Trophoblast cell (in vitro differentiated cells and primary cell): Measurements from ENCODE around the gene ATP8A2.
A peak's percentile ranks its signal among the peaks of the same experiment; 100 is the strongest.

ENCODE experiments used
- DNase-seq, 2 donors: peaks; one replicate each; pipeline ENCODE4 v3.0.0-alpha.2; 2016
- H2AFZ ChIP-seq: 2 replicates; pipeline ENCODE4 v1.6.1; 2013; ENCODE audit warnings: low read length, moderate library complexity, mild to moderate bottlenecking; ENCODE audit not compliant: insufficient read depth, poor library complexity
- H2AK5ac ChIP-seq: 2 replicates; pipeline ENCODE4 v1.6.1; 2013; ENCODE audit warnings: mild to moderate bottlenecking, low read length
- H2BK120ac ChIP-seq: 2 replicates; pipeline ENCODE4 v1.6.1; 2013; ENCODE audit warnings: low read length, mild to moderate bottlenecking, moderate library complexity; ENCODE audit not compliant: insufficient read depth, poor library complexity
- H2BK12ac ChIP-seq: 2 replicates; pipeline ENCODE4 v1.6.1; 2013; ENCODE audit warnings: mild to moderate bottlenecking, low read length, moderate library complexity
- H2BK5ac ChIP-seq: 2 replicates; pipeline ENCODE4 v1.6.1; 2013; ENCODE audit warnings: low read length, low read depth, moderate library complexity, mild to moderate bottlenecking; ENCODE audit not compliant: poor library complexity
- H3K14ac ChIP-seq: 2 replicates; pipeline ENCODE4 v1.6.1; 2013; ENCODE audit warnings: mild to moderate bottlenecking, low read length
- H3K18ac ChIP-seq: 2 replicates; pipeline ENCODE4 v1.6.1; 2013; ENCODE audit warnings: mild to moderate bottlenecking, low read length
- H3K23ac ChIP-seq: 2 replicates; pipeline ENCODE4 v1.6.1; 2013; ENCODE audit warnings: low read length
- H3K27ac ChIP-seq: 2 replicates; pipeline ENCODE4 v1.5.1; 2013; ENCODE audit warnings: low read depth, mild to moderate bottlenecking, inconsistent platforms, low read length, moderate library complexity
- H3K27me3 ChIP-seq: 2 replicates; pipeline ENCODE4 v1.6.1; 2013; ENCODE audit warnings: inconsistent platforms, mild to moderate bottlenecking, low read length, moderate library complexity; ENCODE audit not compliant: insufficient read depth
- H3K36me3 ChIP-seq, 2 experiments: 1 replicate in 1 of 2; 2 replicates in 1 of 2; pipeline ENCODE4 v1.6.1; 2013; ENCODE audit warnings: low read length in 2 of 2, mild to moderate bottlenecking in 2 of 2, moderate library complexity in 1 of 2; ENCODE audit not compliant: insufficient read depth in 2 of 2, control insufficient read depth in 1 of 2
- H3K4ac ChIP-seq: 2 replicates; pipeline ENCODE4 v1.6.1; 2013; ENCODE audit warnings: low read depth, mild to moderate bottlenecking, low read length, moderate library complexity
- H3K4me1 ChIP-seq, 2 experiments: 1 replicate in 1 of 2; 2 replicates in 1 of 2; pipeline ENCODE4 v1.6.1; 2013; ENCODE audit warnings: low read length in 2 of 2, mild to moderate bottlenecking in 2 of 2, moderate library complexity in 1 of 2; ENCODE audit not compliant: insufficient read depth in 2 of 2, control insufficient read depth in 1 of 2
- H3K4me2 ChIP-seq: 2 replicates; pipeline ENCODE4 v1.6.1; 2013; ENCODE audit warnings: inconsistent platforms, mild to moderate bottlenecking, low read length, moderate library complexity
- H3K4me3 ChIP-seq: 2 replicates; pipeline ENCODE4 v1.5.1; 2013; ENCODE audit warnings: mild to moderate bottlenecking, low read depth, low read length, inconsistent platforms
- H3K79me1 ChIP-seq: one replicate; pipeline ENCODE4 v1.6.1; 2013; ENCODE audit warnings: low read length
- H3K79me2 ChIP-seq: 2 replicates; pipeline ENCODE4 v1.6.1; 2013; ENCODE audit warnings: low read length, mild to moderate bottlenecking; ENCODE audit not compliant: control insufficient read depth, insufficient read depth, poor library complexity
- H3K9ac ChIP-seq: 2 replicates; pipeline ENCODE4 v1.6.1; 2013; ENCODE audit warnings: mild to moderate bottlenecking, low read length
- H3K9me3 ChIP-seq: 2 replicates; pipeline ENCODE4 v1.6.1; 2013; ENCODE audit warnings: low read depth, mild to moderate bottlenecking, control low read depth, inconsistent platforms, low read length; ENCODE audit not compliant: insufficient read depth
- H4K12ac ChIP-seq: 2 replicates; pipeline ENCODE4 v1.6.1; 2013; ENCODE audit warnings: low read depth, mild to moderate bottlenecking, low read length, moderate library complexity
- H4K8ac ChIP-seq: 2 replicates; pipeline ENCODE4 v1.6.1; 2013; ENCODE audit warnings: low read depth, mild to moderate bottlenecking, low read length, moderate library complexity
- H4K91ac ChIP-seq: one replicate; pipeline ENCODE4 v1.6.1; 2013; ENCODE audit warnings: low read depth, mild to moderate bottlenecking, low read length, moderate library complexity
- WGBS: extraction: QIAGEN DNeasy Blood & Tissue Kit; methylation state at CpG from one replicate; pipeline ENCODE4 v1.1.7; 2013; ENCODE audit warnings: missing lambda C conversion rate; ENCODE audit not compliant: insufficient read length, insufficient coverage; ENCODE audit errors: extremely low coverage; 5-methylcytosine and 5-hydroxymethylcytosine counted together

The ATP8A2 gene

GRCh38 chr13:25727810-25728209 is 356.0 kb downstream of the ATP8A2 start:
- H3K4me2 ChIP-seq = no peak overlapping the region

GRCh38 chr13:25729201-25729600 is 357.4 kb downstream of the ATP8A2 start:
- no peaks in the 10 kb centered on the region for H3K36me3 ChIP-seq
- no peak overlapping the region for H3K18ac ChIP-seq
- no peak overlapping the region for H3K14ac ChIP-seq
- no peak overlapping the region for H2BK12ac ChIP-seq
- H2AK5ac ChIP-seq = no peak overlapping the region
- no peak overlapping the region for H4K12ac ChIP-seq
- H3K4me2 ChIP-seq = no peak overlapping the region
- peaks cover 2% of the 10 kb centered on the region for H3K9me3 ChIP-seq
- no peaks in the 10 kb centered on the region for H3K4me1 ChIP-seq
- no peak overlapping the region for H2BK5ac ChIP-seq
- no peak overlapping the region for H3K4ac ChIP-seq
- no peak overlapping the region for H3K27ac ChIP-seq
- H3K23ac ChIP-seq = no peak overlapping the region
- H4K91ac ChIP-seq = no peak overlapping the region
- DNase-seq = peak; percentile 75 to 87
- no peak overlapping the region for H3K4me3 ChIP-seq
- H3K9ac ChIP-seq = no peak overlapping the region
- no peaks in the 10 kb centered on the region for H3K79me1 ChIP-seq
- H2BK120ac ChIP-seq = no peak overlapping the region
- no peaks in the 10 kb centered on the region for H3K79me2 ChIP-seq
- no peak overlapping the region for H4K8ac ChIP-seq
- no CpG with 5 or more reads among the region's 7 CpGs for WGBS
- no peak overlapping the region for H2AFZ ChIP-seq
- no peaks in the 10 kb centered on the region for H3K27me3 ChIP-seq

More at GRCh38 chr13:25727810-25728209, 356.0 kb downstream of the ATP8A2 start:
- Histone ChIP-seq H4K91ac (no peak overlapping the region), H2AFZ (no peak overlapping the region), H3K14ac (no peak overlapping the region), H3K27me3 (no peaks in the 10 kb centered on the region), H2BK5ac (no peak overlapping the region), H2AK5ac (no peak overlapping the region), H3K9me3 (peaks cover 2% of the 10 kb centered on the region), H4K8ac (no peak overlapping the region), H3K36me3 (no peaks in the 10 kb centered on the region), H2BK12ac (no peak overlapping the region), H3K79me2 (no peaks in the 10 kb centered on the region), H3K4me3 (no peak overlapping the region), H3K23ac (no peak overlapping the region), H3K79me1 (no peaks in the 10 kb centered on the region), H3K9ac (no peak overlapping the region), H3K27ac (no peak overlapping the region), H3K4ac (no peak overlapping the region), H3K4me1 (no peaks in the 10 kb centered on the region), H4K12ac (no peak overlapping the region), H3K18ac (no peak overlapping the region), H2BK120ac (no peak overlapping the region)
- WGBS = no CpG with 5 or more reads among the region's 8 CpGs
- DNase-seq = no peak

- no peak overlapping the region for H3K4me3 ChIP-seq
- H3K9me3 ChIP-seq = no peaks in the 10 kb centered on the region
- DNase-seq = no peak
- no peak overlapping the region for H2BK120ac ChIP-seq
- H3K4ac ChIP-seq = no peak overlapping the region
- H2BK5ac ChIP-seq = no peak overlapping the region
- H2AFZ ChIP-seq = no peak overlapping the region
- no peak overlapping the region for H3K14ac ChIP-seq
- H2AK5ac ChIP-seq = no peak overlapping the region
- no peak overlapping the region for H4K8ac ChIP-seq
- H4K12ac ChIP-seq = no peak overlapping the region
- H4K91ac ChIP-seq = no peak overlapping the region
- H3K79me2 ChIP-seq = no peaks in the 10 kb centered on the region
- no peaks in the 10 kb centered on the region for H3K79me1 ChIP-seq
- no peaks in the 10 kb centered on the region for H3K27me3 ChIP-seq
- H3K36me3 ChIP-seq = no peaks in the 10 kb centered on the region
- no peaks in the 10 kb centered on the region for H3K4me1 ChIP-seq
- no peak overlapping the region for H3K23ac ChIP-seq
- no peak overlapping the region for H3K27ac ChIP-seq
- no peak overlapping the region for H3K18ac ChIP-seq
- H3K9ac ChIP-seq = no peak overlapping the region
- no peak overlapping the region for H3K4me2 ChIP-seq
- no CpG with 5 or more reads among the region's 4 CpGs for WGBS
- no peak overlapping the region for H2BK12ac ChIP-seq
Observed at GRCh38 chr13:25731037-25731436, 359.3 kb downstream of the ATP8A2 start.

- H3K14ac ChIP-seq = no peak overlapping the region
- DNase-seq = no peak
- H3K4me1 ChIP-seq = no peaks in the 10 kb centered on the region
- H3K79me1 ChIP-seq = no peaks in the 10 kb centered on the region
- H2BK12ac ChIP-seq = no peak overlapping the region
- H2BK120ac ChIP-seq = no peak overlapping the region
- no peak overlapping the region for H3K27ac ChIP-seq
- H3K4me3 ChIP-seq = no peak overlapping the region
- no peak overlapping the region for H2AFZ ChIP-seq
- H4K91ac ChIP-seq = no peak overlapping the region
- H3K27me3 ChIP-seq = no peaks in the 10 kb centered on the region
- no peak overlapping the region for H3K9ac ChIP-seq
- no peak overlapping the region for H3K4me2 ChIP-seq
- H2AK5ac ChIP-seq = no peak overlapping the region
- WGBS = no CpG with 5 or more reads among the region's 4 CpGs
- no peak overlapping the region for H4K12ac ChIP-seq
- no peaks in the 10 kb centered on the region for H3K79me2 ChIP-seq
- no peaks in the 10 kb centered on the region for H3K9me3 ChIP-seq
- no peak overlapping the region for H3K23ac ChIP-seq
- H3K4ac ChIP-seq = no peak overlapping the region
- H2BK5ac ChIP-seq = no peak overlapping the region
- H4K8ac ChIP-seq = no peak overlapping the region
- H3K36me3 ChIP-seq = no peaks in the 10 kb centered on the region
- no peak overlapping the region for H3K18ac ChIP-seq
Observed at GRCh38 chr13:25731536-25731935, 359.8 kb downstream of the ATP8A2 start.
